GM12878 (cell line): ENCODE measurements around the gene SCP2. TPM values are rescaled to one million over a fixed set of nuclear protein-coding genes. Genes with fewer than 3 reads are reported as not detected.

Source experiments
- ATAC-seq: fragments of 200-7000 bp; cut with Tn5 transposase; 3 replicates; pipeline ENCODE4 v1.9.1; 2020; ENCODE audit warnings: mild to moderate bottlenecking, moderate library complexity
- BruUV-seq: library from RNA; stranded (reverse); fragments of 400-500 nt; replicated peaks from 2 replicates; lab custom pipeline; 2021; lab: Mats Ljungman, UMichigan
- CTCF ChIA-PET: fragments of 300-600 bp; sonication (Branson Sonifier 250); formaldehyde crosslinking; extraction: SDS; loops from one replicate; lab custom pipeline; 2021; ENCODE audit warnings: inconsistent platforms; lab: Yijun Ruan, JAX
- POLR2A ChIA-PET: fragments of 350-600 bp; formaldehyde crosslinking; extraction: SDS; loops from one replicate; lab custom pipeline; 2021; ENCODE audit warnings: inconsistent platforms; lab: Charles Lee
- RAD21 ChIA-PET: fragments of 300-600 bp; sonication (Branson Sonifier 250); formaldehyde crosslinking; loops from one replicate; lab custom pipeline; 2023; ENCODE audit warnings: antibody characterized with exemption; ENCODE audit not compliant: unreplicated experiment; lab: Charles Lee
- SMC1A ChIA-PET: fragments of 300-600 bp; sonication (Branson Sonifier 250); formaldehyde crosslinking; loops from one replicate; lab custom pipeline; 2023; ENCODE audit not compliant: unreplicated experiment, uncharacterized antibody; lab: Charles Lee
- DNase-seq: peaks from one replicate; pipeline ENCODE4 v3.0.0-alpha.2; 2011; ENCODE audit warnings: low read depth, low spot score
- FAIRE-seq: peaks from 3 replicates; lab custom pipeline; 2011; peaks lifted over from hg19 to GRCh38; lab: Jason Lieb, UNC
- H2AFZ ChIP-seq: 2 replicates; pipeline ENCODE4 v1.6.0; 2011; ENCODE audit warnings: low read depth, low read length, control low read depth; ENCODE audit not compliant: control insufficient read depth
- H3K27ac ChIP-seq: 2 replicates; pipeline ENCODE4 v1.5.1; 2011; ENCODE audit warnings: control low read depth; ENCODE audit not compliant: control insufficient read depth, insufficient read depth
- H3K27me3 ChIP-seq, 2 experiments: replicated peaks in 1 of 2; 2 replicates each; pipeline versions ENCODE4 v1.6.0 to v1.6.1; 2011; ENCODE audit warnings: low read length in 1 of 2; ENCODE audit not compliant: control insufficient read depth in 2 of 2, insufficient read depth in 2 of 2
- H3K36me3 ChIP-seq, 2 experiments: 2 replicates each; pipeline ENCODE4 v1.5.1; 2011; ENCODE audit warnings: low read length in 1 of 2; ENCODE audit not compliant: control insufficient read depth in 2 of 2, insufficient read depth in 2 of 2
- H3K4me1 ChIP-seq: 2 replicates; pipeline ENCODE4 v1.6.1; 2011; ENCODE audit warnings: mild to moderate bottlenecking, low read length, moderate library complexity, mixed read lengths; ENCODE audit not compliant: control insufficient read depth, insufficient read depth
- H3K4me2 ChIP-seq: 2 replicates; pipeline ENCODE4 v1.6.0; 2011; ENCODE audit warnings: control low read depth; ENCODE audit not compliant: control insufficient read depth, insufficient read depth
- H3K4me3 ChIP-seq: fragments of 200-600 bp; sonication (generic); 2 replicates; pipeline ENCODE4 v1.5.1; 2016
- H3K79me2 ChIP-seq: 2 replicates; pipeline ENCODE4 v1.6.0; 2011; ENCODE audit warnings: low read length; ENCODE audit not compliant: control insufficient read depth, insufficient read depth
- H3K9ac ChIP-seq: 2 replicates; pipeline ENCODE4 v1.8.0; 2011; ENCODE audit warnings: low read length, control low read depth, mixed read lengths; ENCODE audit not compliant: control insufficient read depth, insufficient read depth
- H3K9me3 ChIP-seq: replicated peaks from 3 replicates; pipeline ENCODE4 v1.5.1; 2011; ENCODE audit warnings: mild to moderate bottlenecking, low read length; ENCODE audit not compliant: control insufficient read depth, insufficient read depth
- H4K20me1 ChIP-seq: 2 replicates; pipeline ENCODE4 v1.6.0; 2011; ENCODE audit not compliant: control insufficient read depth, insufficient read depth
- ATF2 ChIP-seq: IDR thresholded peaks from 2 replicates; pipeline ENCODE4 v1.6.1; 2012; ENCODE audit warnings: low read length, inconsistent platforms
- HDAC6 ChIP-seq: fragments of 200-600 bp; sonication (generic); IDR thresholded peaks from one replicate; pipeline ENCODE4 v1.8.0; 2017; ENCODE audit warnings: antibody characterized with exemption; ENCODE audit not compliant: unreplicated experiment
- MYC ChIP-seq: IDR thresholded peaks from 2 replicates; pipeline ENCODE4 v1.6.1; 2011; ENCODE audit warnings: mild to moderate bottlenecking, low read length, moderate library complexity, inconsistent platforms; ENCODE audit not compliant: insufficient read depth, insufficient replicate concordance, insufficient read length, severe bottlenecking
- NBN ChIP-seq: fragments of 450-650 bp; IDR thresholded peaks from 2 replicates; pipeline ENCODE4 v1.6.1; 2016
- PAX8 ChIP-seq: fragments of 450-650 bp; IDR thresholded peaks from 2 replicates; pipeline ENCODE4 v1.6.1; 2017; ENCODE audit warnings: mild to moderate bottlenecking, moderate library complexity
- POLR2AphosphoS5 ChIP-seq: IDR thresholded peaks from 2 replicates; pipeline ENCODE4 v1.6.1; 2011; ENCODE audit warnings: mild to moderate bottlenecking, low read length, inconsistent platforms
- SP1 ChIP-seq: IDR thresholded peaks from one replicate; pipeline ENCODE4 v1.6.1; 2011; ENCODE audit warnings: low read depth, low read length
- SUPT20H ChIP-seq: IDR thresholded peaks from 2 replicates; pipeline ENCODE4 v1.6.1; 2011; ENCODE audit warnings: low read depth, mild to moderate bottlenecking, low read length, moderate library complexity, borderline replicate concordance; ENCODE audit not compliant: control insufficient read depth
- YY1 ChIP-seq: IDR thresholded peaks from 2 replicates; pipeline ENCODE4 v1.6.1; 2011; ENCODE audit warnings: low read depth, mild to moderate bottlenecking, low read length
- ZBTB33 ChIP-seq: fragments of 450-650 bp; IDR thresholded peaks from 2 replicates; pipeline ENCODE4 v1.6.1; 2017; ENCODE audit warnings: mild to moderate bottlenecking
- ZNF622 ChIP-seq: fragments of 450-650 bp; IDR thresholded peaks from 2 replicates; pipeline ENCODE4 v1.6.1; 2017; ENCODE audit warnings: mild to moderate bottlenecking, inconsistent platforms
- WGBS: methylation state at CpG from one replicate; pipeline ENCODE4 v1.1.6; 2016; ENCODE audit warnings: low lambda C conversion rate; ENCODE audit not compliant: insufficient replicate concordance, insufficient coverage; ENCODE audit errors: missing lambda C conversion rate; 5-methylcytosine and 5-hydroxymethylcytosine counted together
- in situ Hi-C: fragments of 300-500 bp; cut with MboI; formaldehyde crosslinking; loops from 9 replicates; pipeline ENCODE4 v1.14.3; 2018; ENCODE audit warnings: mixed read lengths
- intact Hi-C: fragments of 100-400 bp; cut with micrococcal nuclease; formaldehyde crosslinking; loops from one replicate; pipeline ENCODE4 v1.14.2; 2022; ENCODE audit not compliant: unreplicated experiment
- polyA plus RNA-seq, 11 experiments: library from polyadenylated mRNA; depleted of rRNA in 4 of 11; unstranded in 6 of 11; stranded (reverse) in 5 of 11; fragments of >200 nt; fragmentation: Nextera tagmentation in 4 of 11; fragmentation: Illumina TruSeq in 1 of 11; extraction: Ambion mirVana in 4 of 11; extraction: Trizol in 1 of 11; gene quantifications; 1 replicate in 1 of 11; 2 replicates in 10 of 11; pipeline versions ENCODE4 v1.2.1 to v1.2.3, GENCODE V29; 2011 to 2016; ENCODE audit warnings: inconsistent platforms in 2 of 11, missing spikeins in 2 of 11, low read depth in 1 of 11
- total RNA-seq, 4 experiments: library from RNA; depleted of rRNA in 3 of 4; stranded (reverse); fragments of >200 nt in 3 of 4; fragmentation: Illumina TruSeq in 1 of 4; extraction: Trizol in 1 of 4; gene quantifications; 2 replicates each; pipeline versions ENCODE4 v1.2.1 to v1.2.3, GENCODE V29; 2013 to 2021
- TF ChIP-seq, protein P1 (sequence below): fragments of 450-650 bp; IDR thresholded peaks from 2 replicates; pipeline ENCODE4 v1.6.1; 2017; ENCODE audit warnings: mild to moderate bottlenecking, moderate library complexity

Gene SCP2
- total and polyA plus RNA-seq, 10 of the 15 experiments (the other 5 are each of a cell fraction or from before 2014, with no cell fraction given) = 74.3 to 327 (median 127) TPM

GRCh38 chr1:53083636-53084588 lies 156.8 kb downstream of the SCP2 start:
- ChIA-PET POLR2A (no interaction called here), CTCF (no interaction called here), SMC1A (no interaction called here), RAD21 (no interaction called here)
- H3K36me3 ChIP-seq = no peaks in the 10 kb centered on the region
- 0 out of 4 replicates have a peak, but pooled peaks cover 0 to 2% of the 10 kb centered on the region in 2 experiments for H3K27me3 ChIP-seq
- H3K4me3 ChIP-seq = no peak overlapping the region
- in situ Hi-C loops = no loop called here
- no peaks in the 10 kb centered on the region for H3K9me3 ChIP-seq
- TF ChIP-seq ZBTB33 (no peak), ATF2 (no peak), PAX8 (no peak), SUPT20H (no peak), MYC (no peak), HDAC6 (no peak), SP1 (no peak), YY1 (no peak), ZNF622 (no peak), NBN (no peak), POLR2AphosphoS5 (no peak)
- TF ChIP-seq, protein P1, sequence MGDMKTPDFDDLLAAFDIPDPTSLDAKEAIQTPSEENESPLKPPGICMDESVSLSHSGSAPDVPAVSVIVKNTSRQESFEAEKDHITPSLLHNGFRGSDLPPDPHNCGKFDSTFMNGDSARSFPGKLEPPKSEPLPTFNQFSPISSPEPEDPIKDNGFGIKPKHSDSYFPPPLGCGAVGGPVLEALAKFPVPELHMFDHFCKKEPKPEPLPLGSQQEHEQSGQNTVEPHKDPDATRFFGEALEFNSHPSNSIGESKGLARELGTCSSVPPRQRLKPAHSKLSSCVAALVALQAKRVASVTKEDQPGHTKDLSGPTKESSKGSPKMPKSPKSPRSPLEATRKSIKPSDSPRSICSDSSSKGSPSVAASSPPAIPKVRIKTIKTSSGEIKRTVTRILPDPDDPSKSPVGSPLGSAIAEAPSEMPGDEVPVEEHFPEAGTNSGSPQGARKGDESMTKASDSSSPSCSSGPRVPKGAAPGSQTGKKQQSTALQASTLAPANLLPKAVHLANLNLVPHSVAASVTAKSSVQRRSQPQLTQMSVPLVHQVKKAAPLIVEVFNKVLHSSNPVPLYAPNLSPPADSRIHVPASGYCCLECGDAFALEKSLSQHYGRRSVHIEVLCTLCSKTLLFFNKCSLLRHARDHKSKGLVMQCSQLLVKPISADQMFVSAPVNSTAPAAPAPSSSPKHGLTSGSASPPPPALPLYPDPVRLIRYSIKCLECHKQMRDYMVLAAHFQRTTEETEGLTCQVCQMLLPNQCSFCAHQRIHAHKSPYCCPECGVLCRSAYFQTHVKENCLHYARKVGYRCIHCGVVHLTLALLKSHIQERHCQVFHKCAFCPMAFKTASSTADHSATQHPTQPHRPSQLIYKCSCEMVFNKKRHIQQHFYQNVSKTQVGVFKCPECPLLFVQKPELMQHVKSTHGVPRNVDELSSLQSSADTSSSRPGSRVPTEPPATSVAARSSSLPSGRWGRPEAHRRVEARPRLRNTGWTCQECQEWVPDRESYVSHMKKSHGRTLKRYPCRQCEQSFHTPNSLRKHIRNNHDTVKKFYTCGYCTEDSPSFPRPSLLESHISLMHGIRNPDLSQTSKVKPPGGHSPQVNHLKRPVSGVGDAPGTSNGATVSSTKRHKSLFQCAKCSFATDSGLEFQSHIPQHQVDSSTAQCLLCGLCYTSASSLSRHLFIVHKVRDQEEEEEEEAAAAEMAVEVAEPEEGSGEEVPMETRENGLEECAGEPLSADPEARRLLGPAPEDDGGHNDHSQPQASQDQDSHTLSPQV = no peak
- H3K4me1 ChIP-seq = no peaks in the 10 kb centered on the region
- DNase-seq (no peak), ATAC-seq (no peak), FAIRE-seq (no peak)
- no peak overlapping the region for H3K4me2 ChIP-seq
- intact Hi-C loops = no loop called here
- no peak overlapping the region for H3K27ac ChIP-seq
- no peak overlapping the region for H3K9ac ChIP-seq
- H4K20me1 ChIP-seq = no peaks in the 10 kb centered on the region
- BruUV-seq = no TSS peak
- 23% methylated on average over 16 of the region's 17 CpGs for WGBS
- H3K79me2 ChIP-seq = no peaks in the 10 kb centered on the region
- no peak overlapping the region for H2AFZ ChIP-seq
